ENCODE data around the gene PPP3R1. TPM values are rescaled to one million over a fixed set of nuclear protein-coding genes. Genes with fewer than 3 reads are reported as not detected.

The PPP3R1 gene
- total and polyA plus RNA-seq, 9 of the 15 experiments (the other 6 are each of a cell fraction or from before 2014, with no cell fraction given) = 3.7 to 70.0 (median 24.8) TPM

GRCh38 chr2:68236103-68236734 is 16.1 kb downstream of the PPP3R1 start:
- peaks cover 28% of the 10 kb centered on the region; the same call in 1 of the 2 replicates for H4K20me1 ChIP-seq (replicated peaks; ENCODE audit: control insufficient read depth, insufficient read depth, low read length)
- in situ Hi-C loops (cut with MboI) = no loop called here
- POLR2A ChIA-PET = interaction anchor here (1.1 to 3.0 kb wide), 5 partner anchors 9 to 17 kb away, joined by 3 to 13 read pairs (median 5); partner anchors contain the start of gene PPP3R1

More at GRCh38 chr2:68236103-68236734, 16.1 kb downstream of the PPP3R1 start:
- H3K9me1 ChIP-seq (ENCODE audit: control insufficient read depth, insufficient read depth, low read length) = peaks cover 3% of the 10 kb centered on the region
- H3K27me3 ChIP-seq (ENCODE audit: control insufficient read depth in 2 of 2, insufficient read depth in 2 of 2, low read length in 2 of 2) = no peaks in the 10 kb centered on the region
- no peaks in the 10 kb centered on the region for H3K9me3 ChIP-seq (replicated peaks; ENCODE audit: control insufficient read depth, insufficient read depth, low read depth, low read length)
- TF ChIP-seq NFIC (IDR thresholded peaks at IDR 0.05) = peak; percentile 74
- peak; percentile 75; the same call in 1 of the 2 replicates for TF ChIP-seq SPI1 (IDR thresholded peaks at IDR 0.05; ENCODE audit: borderline replicate concordance, low read depth, low read length)
- peak; percentile 74 for TF ChIP-seq HMBOX1 (IDR thresholded peaks at IDR 0.05)
- no peak for TF ChIP-seq RUNX1 (IDR thresholded peaks at IDR 0.05; ENCODE audit: low read depth)
- TF ChIP-seq ZNF830 (CRISPR knock-in tag; IDR thresholded peaks at IDR 0.05) = no peak
- TF ChIP-seq ZBTB40 (IDR thresholded peaks at IDR 0.05) = peak; percentile 64
- no peak for TF ChIP-seq ZBTB40 (CRISPR knock-in tag; IDR thresholded peaks at IDR 0.05)
- H3K4me2 ChIP-seq (ENCODE audit: insufficient read depth, low read length) = no peak overlapping the region
- FAIRE-seq (no peak), DNase-seq (ENCODE audit: extremely low read depth in 1 of 4, low spot score in 3 of 4) (no peak), ATAC-seq (peak; percentile 26)
- no peak overlapping the region for H3K4me3 ChIP-seq
- peaks cover 98% of the 10 kb centered on the region for H3K79me2 ChIP-seq (ENCODE audit: control insufficient read depth, insufficient read depth, low read length)
- intact Hi-C loops (cut with micrococcal nuclease) = no loop called here
- peaks cover 6 to 38% of the 10 kb centered on the region in 2 experiments; a peak in 4 of 5 replicates for H3K4me1 ChIP-seq (replicated peaks in 1 of 2; ENCODE audit: control insufficient read depth in 2 of 2, insufficient read depth in 2 of 2, low read length in 2 of 2)
- H3K36me3 ChIP-seq (ENCODE audit: control insufficient read depth, insufficient read depth, low read length) = peaks cover 27% of the 10 kb centered on the region; the same call in 2 of the 3 replicates
- H3K9ac ChIP-seq (ENCODE audit: insufficient read depth in 1 of 2, low read depth in 2 of 2, low read length in 2 of 2) = no peak overlapping the region
- WGBS (ENCODE audit: insufficient coverage, low coverage, missing lambda C conversion rate) = 17% methylated on average over 4 of the region's 4 CpGs
- CTCF ChIA-PET (ENCODE audit: low intra/inter-chr PET ratio) = interaction anchor here (0.8 kb wide), 1 partner anchor 9 kb away, joined by 3 read pairs; no protein-coding TSS in a partner anchor
- no TSS peak for BruUV-seq (replicated peaks)
- no peak overlapping the region for H2AFZ ChIP-seq (ENCODE audit: low read depth, low read length)
- H3K27ac ChIP-seq (ENCODE audit: extremely low read depth, low read depth, low read length) = peak overlapping the region; percentile 27; the same call in 1 of the 3 replicates

All from K562 (cell line).